ENCODE results near the gene PHPT1. TPM values are rescaled to one million over a fixed set of nuclear protein-coding genes. Genes with fewer than 3 reads are reported as not detected.

Gene PHPT1
- total and polyA plus RNA-seq, 4 donors: 23.2 to 83.1 (median 42.3) TPM

- peak; percentile 64 for DNase-seq (ENCODE audit: low spot score)
- TF ChIP-seq SP1 (IDR thresholded peaks at IDR 0.05) (no peak), RAD21 (IDR thresholded peaks at IDR 0.05) (no peak), GABPA (IDR thresholded peaks at IDR 0.05 in 1 of 2, conservative IDR thresholded peaks at IDR 0.05 in 1 of 2) (no peak), NR2F2 (IDR thresholded peaks at IDR 0.05) (no peak), HNF4A (conservative IDR thresholded peaks at IDR 0.05) (no peak), EGR1 (IDR thresholded peaks at IDR 0.05; ENCODE audit: low read depth in 2 of 2) (no peak), ATF3 (IDR thresholded peaks at IDR 0.05) (no peak), MAX (IDR thresholded peaks at IDR 0.05) (no peak), FOXA1 (IDR thresholded peaks at IDR 0.05) (no peak)
- TF ChIP-seq, protein P1, sequence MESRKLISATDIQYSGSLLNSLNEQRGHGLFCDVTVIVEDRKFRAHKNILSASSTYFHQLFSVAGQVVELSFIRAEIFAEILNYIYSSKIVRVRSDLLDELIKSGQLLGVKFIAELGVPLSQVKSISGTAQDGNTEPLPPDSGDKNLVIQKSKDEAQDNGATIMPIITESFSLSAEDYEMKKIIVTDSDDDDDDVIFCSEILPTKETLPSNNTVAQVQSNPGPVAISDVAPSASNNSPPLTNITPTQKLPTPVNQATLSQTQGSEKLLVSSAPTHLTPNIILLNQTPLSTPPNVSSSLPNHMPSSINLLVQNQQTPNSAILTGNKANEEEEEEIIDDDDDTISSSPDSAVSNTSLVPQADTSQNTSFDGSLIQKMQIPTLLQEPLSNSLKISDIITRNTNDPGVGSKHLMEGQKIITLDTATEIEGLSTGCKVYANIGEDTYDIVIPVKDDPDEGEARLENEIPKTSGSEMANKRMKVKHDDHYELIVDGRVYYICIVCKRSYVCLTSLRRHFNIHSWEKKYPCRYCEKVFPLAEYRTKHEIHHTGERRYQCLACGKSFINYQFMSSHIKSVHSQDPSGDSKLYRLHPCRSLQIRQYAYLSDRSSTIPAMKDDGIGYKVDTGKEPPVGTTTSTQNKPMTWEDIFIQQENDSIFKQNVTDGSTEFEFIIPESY (IDR thresholded peaks at IDR 0.05): no peak
- TF ChIP-seq, protein P2, sequence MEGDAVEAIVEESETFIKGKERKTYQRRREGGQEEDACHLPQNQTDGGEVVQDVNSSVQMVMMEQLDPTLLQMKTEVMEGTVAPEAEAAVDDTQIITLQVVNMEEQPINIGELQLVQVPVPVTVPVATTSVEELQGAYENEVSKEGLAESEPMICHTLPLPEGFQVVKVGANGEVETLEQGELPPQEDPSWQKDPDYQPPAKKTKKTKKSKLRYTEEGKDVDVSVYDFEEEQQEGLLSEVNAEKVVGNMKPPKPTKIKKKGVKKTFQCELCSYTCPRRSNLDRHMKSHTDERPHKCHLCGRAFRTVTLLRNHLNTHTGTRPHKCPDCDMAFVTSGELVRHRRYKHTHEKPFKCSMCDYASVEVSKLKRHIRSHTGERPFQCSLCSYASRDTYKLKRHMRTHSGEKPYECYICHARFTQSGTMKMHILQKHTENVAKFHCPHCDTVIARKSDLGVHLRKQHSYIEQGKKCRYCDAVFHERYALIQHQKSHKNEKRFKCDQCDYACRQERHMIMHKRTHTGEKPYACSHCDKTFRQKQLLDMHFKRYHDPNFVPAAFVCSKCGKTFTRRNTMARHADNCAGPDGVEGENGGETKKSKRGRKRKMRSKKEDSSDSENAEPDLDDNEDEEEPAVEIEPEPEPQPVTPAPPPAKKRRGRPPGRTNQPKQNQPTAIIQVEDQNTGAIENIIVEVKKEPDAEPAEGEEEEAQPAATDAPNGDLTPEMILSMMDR (IDR thresholded peaks at IDR 0.05; ENCODE audit: low read depth, low read length, missing input control): no peak
- Histone ChIP-seq H3K4me3 (ENCODE audit: low read depth in 1 of 3, low read length in 3 of 3) (peak overlapping the region in 1 of 3 donors; percentile 92), H3K27ac (ENCODE audit: low read depth in 1 of 2, low read length in 2 of 2) (peak overlapping the region in 1 of 2 donors; percentile 91), H3K4me1 (ENCODE audit: control insufficient read depth in 4 of 4, insufficient read depth in 4 of 4, low read length in 3 of 4) (peaks cover 23 to 58% (median 48%) of the 10 kb centered on the region in 4 donors), H3K36me3 (ENCODE audit: control insufficient read depth in 4 of 4, insufficient read depth in 3 of 4, low read depth in 1 of 4, low read length in 3 of 4) (peaks cover 0 to 2% (median 0%) of the 10 kb centered on the region in 4 donors), H3K9me3 (ENCODE audit: control insufficient read depth in 4 of 4, low read length in 3 of 4) (peaks cover 0 to 3% (median 0%) of the 10 kb centered on the region in 4 donors), H3K9ac (ENCODE audit: low read depth in 1 of 2, low read length in 2 of 2) (no peak overlapping the region), H3K27me3 (ENCODE audit: control insufficient read depth in 4 of 4, insufficient read depth in 4 of 4, low read length in 3 of 4) (no peaks in the 10 kb centered on the region)
- 11% methylated on average over 75 of the region's 75 CpGs for WGBS
Measured at GRCh38 chr9:136847088-136847825, 2.0 kb upstream of the PHPT1 start.

DNA sequence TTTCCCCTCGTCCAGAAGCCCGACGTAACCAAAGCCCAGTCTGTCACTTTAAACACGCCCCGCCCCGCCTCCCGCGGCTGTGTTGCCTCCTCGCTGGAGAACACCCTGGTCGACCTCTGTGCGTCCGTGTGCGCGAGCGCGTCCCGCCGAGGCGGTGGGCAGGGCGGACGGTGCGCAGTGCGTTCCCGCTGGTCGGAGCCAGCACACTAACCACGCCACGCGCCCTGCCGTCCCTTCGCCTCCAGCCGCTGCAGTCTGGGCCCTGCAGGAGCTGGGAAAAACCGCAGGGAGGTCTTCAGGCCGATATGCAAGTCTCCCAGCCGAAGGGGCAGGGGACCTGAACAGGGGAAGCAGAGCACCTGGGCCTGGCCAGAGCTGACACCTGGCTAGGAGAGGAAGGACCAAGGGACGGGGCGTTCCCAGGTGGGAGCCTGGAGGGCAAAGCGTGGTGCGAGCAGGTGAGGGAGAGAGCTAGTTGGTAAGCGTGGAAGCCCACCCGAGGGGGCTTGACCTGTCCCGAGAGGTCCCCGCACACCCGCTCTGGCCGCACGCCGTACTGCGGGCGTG lies 1.3 kb upstream of the PHPT1 start:
- Histone ChIP-seq H3K4me3 (ENCODE audit: low read depth in 1 of 3, low read length in 3 of 3) (peak overlapping the region; percentile 73 to 92 (median 83)), H3K27me3 (ENCODE audit: control insufficient read depth in 4 of 4, insufficient read depth in 4 of 4, low read length in 3 of 4) (no peaks in the 10 kb centered on the region), H3K4me1 (ENCODE audit: control insufficient read depth in 4 of 4, insufficient read depth in 4 of 4, low read length in 3 of 4) (peaks cover 22 to 59% (median 47%) of the 10 kb centered on the region in 4 donors), H3K9ac (ENCODE audit: low read depth in 1 of 2, low read length in 2 of 2) (peak overlapping the region; percentile 35 to 68), H3K36me3 (ENCODE audit: control insufficient read depth in 4 of 4, insufficient read depth in 3 of 4, low read depth in 1 of 4, low read length in 3 of 4) (peaks cover 0 to 2% (median 0%) of the 10 kb centered on the region in 4 donors), H3K27ac (ENCODE audit: low read depth in 1 of 2, low read length in 2 of 2) (peak overlapping the region; percentile 83 to 91), H3K9me3 (ENCODE audit: control insufficient read depth in 4 of 4, low read length in 3 of 4) (peaks cover 0 to 3% (median 0%) of the 10 kb centered on the region in 4 donors)
- DNase-seq (ENCODE audit: low spot score): peak; percentile 78
- WGBS: under 1% methylated on average over 48 of the region's 48 CpGs
- no peak for TF ChIP-seq JUND (IDR thresholded peaks at IDR 0.05)
- peak in 1 of 2 donors; percentile 50 for TF ChIP-seq RXRA (IDR thresholded peaks at IDR 0.05)
- TF ChIP-seq HNF4A (conservative IDR thresholded peaks at IDR 0.05): peak in 1 of 2 donors; percentile 9
- peak; percentile 60 for TF ChIP-seq SP1 (IDR thresholded peaks at IDR 0.05)
- TF ChIP-seq EGR1 (IDR thresholded peaks at IDR 0.05; ENCODE audit: low read depth in 2 of 2): no peak
- peak; percentile 66 for TF ChIP-seq REST (IDR thresholded peaks at IDR 0.05)
- TF ChIP-seq HNF4G (IDR thresholded peaks at IDR 0.05): no peak
- TF ChIP-seq NR2F2 (IDR thresholded peaks at IDR 0.05): no peak
- TF ChIP-seq RAD21 (IDR thresholded peaks at IDR 0.05): peak in 1 of 2 donors; percentile 45
